ENCODE results near the gene ATP6AP1.

The ATP6AP1 gene

GRCh38 chrX:154413142-154413541 is 15.3 kb upstream of the ATP6AP1 start:
- H3K27me3 Mint-ChIP-seq (ENCODE audit: low read depth) = no peaks in the 10 kb centered on the region
- H3K4me1 Mint-ChIP-seq = peaks cover 10% of the 10 kb centered on the region
- peaks cover 20% of the 10 kb centered on the region for H3K9me3 Mint-ChIP-seq
- peak overlapping the region in 2 of 3 experiments; percentile 59 to 60 for H3K4me3 Mint-ChIP-seq
- H3K36me3 Mint-ChIP-seq (ENCODE audit: low read depth) = peaks cover 12% of the 10 kb centered on the region
- peak overlapping the region in 1 of 3 experiments; percentile 57 for H3K27ac Mint-ChIP-seq
- TF ChIP-seq CTCF (IDR thresholded peaks at IDR 0.05; ENCODE audit: unreplicated experiment in 3 of 3) = no peak

- no peaks in the 10 kb centered on the region for H3K27me3 Mint-ChIP-seq (ENCODE audit: low read depth)
- H3K4me3 Mint-ChIP-seq = no peak overlapping the region
- no peak for TF ChIP-seq CTCF (IDR thresholded peaks at IDR 0.05; ENCODE audit: unreplicated experiment in 3 of 3)
- peaks cover 12% of the 10 kb centered on the region for H3K36me3 Mint-ChIP-seq (ENCODE audit: low read depth)
- H3K9me3 Mint-ChIP-seq = peaks cover 9% of the 10 kb centered on the region
- H3K27ac Mint-ChIP-seq = no peak overlapping the region
- no peaks in the 10 kb centered on the region for H3K4me1 Mint-ChIP-seq
Observed at GRCh38 chrX:154417157-154417556, 11.3 kb upstream of the ATP6AP1 start.

- TF ChIP-seq CTCF (IDR thresholded peaks at IDR 0.05; ENCODE audit: unreplicated experiment in 3 of 3) = no peak
- Mint-ChIP-seq H3K27ac (no peak overlapping the region), H3K4me1 (no peaks in the 10 kb centered on the region), H3K36me3 (ENCODE audit: low read depth) (peaks cover 8% of the 10 kb centered on the region), H3K4me3 (no peak overlapping the region), H3K9me3 (peaks cover 7% of the 10 kb centered on the region), H3K27me3 (ENCODE audit: low read depth) (no peaks in the 10 kb centered on the region)
Observed at GRCh38 chrX:154419189-154419588, 9.3 kb upstream of the ATP6AP1 start.

GRCh38 chrX:154419688-154420401 is 8.6 kb upstream of the ATP6AP1 start:
- TF ChIP-seq CTCF (IDR thresholded peaks at IDR 0.05; ENCODE audit: unreplicated experiment in 3 of 3) = no peak
- no peaks in the 10 kb centered on the region for H3K27me3 Mint-ChIP-seq (ENCODE audit: low read depth)
- no peaks in the 10 kb centered on the region for H3K4me1 Mint-ChIP-seq
- peaks cover 10% of the 10 kb centered on the region for H3K9me3 Mint-ChIP-seq
- H3K4me3 Mint-ChIP-seq = no peak overlapping the region
- H3K36me3 Mint-ChIP-seq (ENCODE audit: low read depth) = peaks cover 8% of the 10 kb centered on the region
- peak overlapping the region in 1 of 3 experiments; percentile 44 for H3K27ac Mint-ChIP-seq

- peaks cover 7% of the 10 kb centered on the region for H3K9me3 Mint-ChIP-seq
- peak overlapping the region in 1 of 3 experiments; percentile 44 for H3K27ac Mint-ChIP-seq
- no peak for TF ChIP-seq CTCF (IDR thresholded peaks at IDR 0.05; ENCODE audit: unreplicated experiment in 3 of 3)
- H3K27me3 Mint-ChIP-seq (ENCODE audit: low read depth) = no peaks in the 10 kb centered on the region
- no peaks in the 10 kb centered on the region for H3K4me1 Mint-ChIP-seq
- H3K36me3 Mint-ChIP-seq (ENCODE audit: low read depth) = peaks cover 5% of the 10 kb centered on the region
- no peak overlapping the region for H3K4me3 Mint-ChIP-seq
Observed at GRCh38 chrX:154420402-154420756, 8.1 kb upstream of the ATP6AP1 start.
